H1 (cell line): ENCODE results near the gene CFAP91. TPM values are rescaled to one million over a fixed set of nuclear protein-coding genes. Genes with fewer than 3 reads are reported as not detected.

Experiments
- CTCF ChIA-PET: fragments of 300-600 bp; sonication (Branson Sonifier 250); formaldehyde crosslinking; loops from one replicate; lab custom pipeline; 2021; ENCODE audit not compliant: partially characterized antibody; lab: Charles Lee
- POLR2A ChIA-PET: fragments of 300-600 bp; sonication (Branson Sonifier 250); formaldehyde crosslinking; loops from one replicate; lab custom pipeline; 2021; ENCODE audit warnings: inconsistent platforms; ENCODE audit not compliant: partially characterized antibody; lab: Charles Lee
- DNase-seq, 2 experiments: peaks; one replicate each; pipeline versions ENCODE4 v3.0.0 to v3.0.0-alpha.2; 2010 to 2022; ENCODE audit warnings: low spot score in 2 of 2, low read depth in 1 of 2, mixed read lengths in 1 of 2
- FAIRE-seq: peaks from 2 replicates; lab custom pipeline; 2011; peaks lifted over from hg19 to GRCh38; lab: Jason Lieb, UNC
- H2AFZ ChIP-seq: 2 replicates; pipeline ENCODE4 v1.8.1; 2012; ENCODE audit warnings: low read length, inconsistent platforms
- H2AK5ac ChIP-seq: 2 replicates; pipeline ENCODE4 v1.6.1; 2013; ENCODE audit warnings: low read depth, low read length
- H2BK120ac ChIP-seq: replicated peaks from 2 replicates; pipeline ENCODE3; 2013; ENCODE audit warnings: low read depth, low read length, inconsistent platforms
- H2BK12ac ChIP-seq: 2 replicates; pipeline ENCODE4 v1.6.1; 2013; ENCODE audit warnings: low read depth, low read length
- H2BK15ac ChIP-seq: 2 replicates; pipeline ENCODE4 v1.6.1; 2013; ENCODE audit warnings: low read length
- H2BK20ac ChIP-seq: 2 replicates; pipeline ENCODE4 v1.6.1; 2013; ENCODE audit warnings: low read length
- H2BK5ac ChIP-seq: 2 replicates; pipeline ENCODE4 v1.6.1; 2013; ENCODE audit warnings: low read depth, low read length
- H3K14ac ChIP-seq: 2 replicates; pipeline ENCODE4 v1.6.1; 2013; ENCODE audit warnings: inconsistent platforms; ENCODE audit not compliant: insufficient read length
- H3K18ac ChIP-seq: 2 replicates; pipeline ENCODE4 v1.6.1; 2013; ENCODE audit warnings: low read length; ENCODE audit errors: extremely low read depth
- H3K23ac ChIP-seq: 2 replicates; pipeline ENCODE4 v1.6.1; 2013; ENCODE audit warnings: inconsistent platforms; ENCODE audit not compliant: insufficient read length
- H3K23me2 ChIP-seq: 2 replicates; pipeline ENCODE4 v1.6.1; 2013; ENCODE audit warnings: low read depth, low read length
- H3K27ac ChIP-seq: 2 replicates; pipeline ENCODE4 v1.6.1; 2011; ENCODE audit warnings: low read depth, low read length, inconsistent platforms
- H3K27me3 ChIP-seq, 4 experiments: replicated peaks in 1 of 4; 1 replicate in 1 of 4; 2 replicates in 3 of 4; pipeline versions ENCODE4 v1.6.1 to v1.8.1; 2011 to 2013; ENCODE audit warnings: low read length in 3 of 4, mild to moderate bottlenecking in 3 of 4, inconsistent platforms in 2 of 4, mixed read lengths in 2 of 4, moderate library complexity in 1 of 4; ENCODE audit not compliant: control insufficient read depth in 3 of 4, insufficient read depth in 3 of 4; ENCODE audit errors: extremely low read depth in 1 of 4
- H3K36me3 ChIP-seq, 4 experiments: 2 replicates each; pipeline versions ENCODE4 v1.6.1 to v1.8.1; 2011 to 2013; ENCODE audit warnings: mild to moderate bottlenecking in 4 of 4, low read length in 3 of 4, moderate library complexity in 2 of 4, control low read depth in 1 of 4, inconsistent platforms in 1 of 4; ENCODE audit not compliant: insufficient read depth in 4 of 4, control insufficient read depth in 2 of 4
- H3K4ac ChIP-seq: replicated peaks from 2 replicates; pipeline ENCODE3; 2013; ENCODE audit warnings: low read length, low read depth, mixed read lengths, inconsistent platforms; ENCODE audit not compliant: insufficient read length
- H3K4me1 ChIP-seq, 4 experiments: replicated peaks in 1 of 4; 1 replicate in 1 of 4; 2 replicates in 3 of 4; pipeline versions ENCODE4 v1.6.1 to v1.8.1; 2011 to 2013; ENCODE audit warnings: low read length in 3 of 4, inconsistent platforms in 2 of 4, mixed read lengths in 1 of 4; ENCODE audit not compliant: insufficient read depth in 4 of 4, control insufficient read depth in 3 of 4
- H3K4me2 ChIP-seq, 2 experiments: 2 replicates each; pipeline versions ENCODE4 v1.6.1 to v1.8.1; 2011 to 2013; ENCODE audit warnings: low read depth in 2 of 2, low read length in 2 of 2, control low read depth in 1 of 2, inconsistent platforms in 1 of 2, mild to moderate bottlenecking in 1 of 2; ENCODE audit not compliant: insufficient read depth in 1 of 2
- H3K4me3 ChIP-seq, 4 experiments: fragments of 200-600, 300-600 bp in 1 of 4; sonication (generic), shearing (Covaris generic), sonication (Bioruptor Twin) in 1 of 4; 2 replicates each; pipeline versions ENCODE4 v1.5.1 to v1.8.1; 2011 to 2016; ENCODE audit warnings: low read length in 4 of 4, low read depth in 3 of 4, control low read depth in 2 of 4, inconsistent platforms in 2 of 4, mild to moderate bottlenecking in 2 of 4, mixed read lengths in 1 of 4, moderate library complexity in 1 of 4; ENCODE audit not compliant: insufficient read depth in 2 of 4; ENCODE audit errors: extremely low read depth in 1 of 4
- H3K56ac ChIP-seq: replicated peaks from 2 replicates; pipeline ENCODE3; 2013; ENCODE audit warnings: low read depth, mild to moderate bottlenecking, mixed read lengths, low read length, inconsistent platforms; ENCODE audit not compliant: insufficient read length
- H3K79me1 ChIP-seq: 2 replicates; pipeline ENCODE4 v1.6.1; 2013; ENCODE audit warnings: low read depth, low read length, control low read depth
- H3K79me2 ChIP-seq, 2 experiments: 2 replicates each; pipeline versions ENCODE4 v1.6.1 to v1.8.1; 2012 to 2013; ENCODE audit warnings: low read length in 2 of 2, mild to moderate bottlenecking in 2 of 2, inconsistent platforms in 1 of 2; ENCODE audit not compliant: insufficient read depth in 2 of 2, control insufficient read depth in 1 of 2
- H3K9ac ChIP-seq, 4 experiments: replicated peaks in 1 of 4; 1 replicate in 1 of 4; 2 replicates in 3 of 4; pipeline versions ENCODE4 v1.6.1 to v1.8.1; 2011 to 2013; ENCODE audit warnings: low read depth in 3 of 4, low read length in 3 of 4, control low read depth in 2 of 4, mild to moderate bottlenecking in 2 of 4, moderate library complexity in 2 of 4, inconsistent platforms in 1 of 4; ENCODE audit errors: extremely low read depth in 1 of 4
- H3K9me3 ChIP-seq, 2 experiments: 2 replicates each; pipeline versions ENCODE4 v1.6.1 to v1.8.1; 2012 to 2013; ENCODE audit warnings: mild to moderate bottlenecking in 2 of 2, moderate library complexity in 2 of 2, control low read depth in 1 of 2, inconsistent platforms in 1 of 2, low read depth in 1 of 2, low read length in 1 of 2, mixed read lengths in 1 of 2; ENCODE audit not compliant: insufficient read depth in 2 of 2
- H4K20me1 ChIP-seq, 2 experiments: replicated peaks in 1 of 2; 2 replicates each; pipeline versions ENCODE3 to v1.8.1; 2011 to 2013; ENCODE audit warnings: inconsistent platforms in 2 of 2, low read length in 2 of 2, mild to moderate bottlenecking in 1 of 2; ENCODE audit not compliant: insufficient read depth in 2 of 2, control insufficient read depth in 1 of 2
- H4K5ac ChIP-seq: 2 replicates; pipeline ENCODE4 v1.6.1; 2013; ENCODE audit warnings: low read length, low read depth, mixed read lengths, inconsistent platforms; ENCODE audit not compliant: insufficient read length
- H4K8ac ChIP-seq: 2 replicates; pipeline ENCODE4 v1.8.0; 2013; ENCODE audit warnings: mild to moderate bottlenecking, moderate library complexity, low read length, inconsistent platforms; ENCODE audit not compliant: insufficient read depth; ENCODE audit errors: extremely low read depth
- H4K91ac ChIP-seq: replicated peaks from 2 replicates; pipeline ENCODE3; 2013; ENCODE audit warnings: low read length, mixed read lengths, inconsistent platforms; ENCODE audit not compliant: insufficient read length
- CREB1 ChIP-seq: IDR thresholded peaks from 2 replicates; pipeline ENCODE4 v1.6.1; 2012; ENCODE audit warnings: inconsistent platforms
- WGBS, 2 experiments: shearing (Covaris generic) in 1 of 2; methylation state at CpG; one replicate each; pipeline versions ENCODE4 v1.1.6 to v1.1.7; 2013 to 2015; ENCODE audit warnings: low lambda C conversion rate in 2 of 2, mixed read lengths in 2 of 2, inconsistent platforms in 1 of 2, low coverage in 1 of 2, missing lambda C conversion rate in 1 of 2; ENCODE audit not compliant: insufficient replicate concordance in 2 of 2, insufficient coverage in 1 of 2, insufficient read length in 1 of 2; ENCODE audit errors: extremely low coverage in 1 of 2, missing lambda C conversion rate in 1 of 2; 5-methylcytosine and 5-hydroxymethylcytosine counted together
- polyA plus RNA-seq, 7 experiments: library from polyadenylated mRNA; depleted of rRNA in 3 of 7; stranded (reverse) in 5 of 7; unstranded in 2 of 7; fragments of >200 nt in 5 of 7; fragments of 200-250 nt in 2 of 7; gene quantifications; 1 replicate in 5 of 7; 2 replicates in 1 of 7; 4 replicates in 1 of 7; pipeline versions ENCODE4 v1.2.1 to v1.2.3, GENCODE V29; 2011 to 2013; ENCODE audit warnings: missing spikeins in 2 of 7, mixed read lengths in 2 of 7
- total RNA-seq: library from RNA; stranded (reverse); fragmentation: NEBNext Ultra II Directional; extraction: Animal tissue kit (Norgen Biotek cat#: 25700); gene quantifications from 2 replicates; pipeline ENCODE4 v1.2.1, GENCODE V29; 2021

CFAP91 gene
- total and polyA plus RNA-seq, 2 of the 8 experiments (the other 6 are each of a cell fraction or from before 2014, with no cell fraction given): 5.4 to 7.4 TPM

- H3K23me2 ChIP-seq: peaks cover 1% of the 10 kb centered on the region; the same call in 1 of the 2 replicates
- H3K9ac ChIP-seq: no peak overlapping the region
- H2BK20ac ChIP-seq: no peak overlapping the region
- H3K27ac ChIP-seq: no peak overlapping the region
- no peak overlapping the region for H3K4me3 ChIP-seq
- H3K27me3 ChIP-seq: no peaks in the 10 kb centered on the region
- no peak overlapping the region for H3K4ac ChIP-seq
- H2BK120ac ChIP-seq: no peak overlapping the region
- H3K4me2 ChIP-seq: no peak overlapping the region
- 88% methylated on average over 2 of the region's 2 CpGs; no CpG with 5 or more reads in 1 of the 2 experiments for WGBS, 2 experiments
- H3K36me3 ChIP-seq: no peaks in the 10 kb centered on the region
- H3K56ac ChIP-seq: no peak overlapping the region
- H2BK15ac ChIP-seq: no peak overlapping the region
- no peak overlapping the region for H4K8ac ChIP-seq
- H3K79me1 ChIP-seq: no peaks in the 10 kb centered on the region
- TF ChIP-seq CREB1: no peak
- TF ChIP-seq, all 59 proteins: peak for 0
- CTCF ChIA-PET: interaction anchor here (0.9 to 1.5 kb wide), 2 partner anchors 16 kb away, joined by 3 to 7 read pairs; no protein-coding TSS in a partner anchor
- no peak overlapping the region for H4K91ac ChIP-seq
- H3K79me2 ChIP-seq: no peaks in the 10 kb centered on the region
- no peak overlapping the region for H2AK5ac ChIP-seq
- no peak overlapping the region for H2AFZ ChIP-seq
- H2BK5ac ChIP-seq: no peak overlapping the region
- H3K14ac ChIP-seq: no peak overlapping the region
- H3K23ac ChIP-seq: no peak overlapping the region
- H4K5ac ChIP-seq: no peak overlapping the region
- POLR2A ChIA-PET: interaction anchor here (1.7 kb wide), 1 partner anchor 21 kb away, joined by 6 read pairs; no protein-coding TSS in a partner anchor
- FAIRE-seq (no peak), DNase-seq (no peak)
- H3K18ac ChIP-seq: no peak overlapping the region
- H3K9me3 ChIP-seq: no peaks in the 10 kb centered on the region
- H2BK12ac ChIP-seq: no peak overlapping the region
- no peaks in the 10 kb centered on the region for H3K4me1 ChIP-seq
- no peaks in the 10 kb centered on the region for H4K20me1 ChIP-seq
These were observed 24.1 kb downstream of the CFAP91 start for GRCh38 chr3:119726909-119727308.
